Stimulated activated naive CD4-positive, alpha-beta T cell (primary cell): Measurements from ENCODE around the gene SNX8.
"Not testable (repeated sequence)": the region's sequence is repeated elsewhere in the genome, so short reads cannot be mapped to it uniquely, and the experiment has no call there.

ENCODE experiments used
- DNase-seq, 6 experiments: peaks; one replicate each; lab custom pipeline; 2025; lab: John Stamatoyannopoulos, UW

Gene SNX8

GRCh38 chr7:2326951-2327350 lies 12.7 kb upstream of the SNX8 start:
- DNase-seq = no peak

GRCh38 chr7:2325162-2325561 lies 10.9 kb upstream of the SNX8 start:
- DNase-seq = no peak

- no peak for DNase-seq
Observed at GRCh38 chr7:2321020-2321419, 6.8 kb upstream of the SNX8 start.

- no peak for DNase-seq
Observed at GRCh38 chr7:2317556-2318293, 3.5 kb upstream of the SNX8 start.

- DNase-seq = no peak
Observed at GRCh38 chr7:2316578-2316977, 2.3 kb upstream of the SNX8 start.

GRCh38 chr7:2315787-2316186 lies 1.5 kb upstream of the SNX8 start:
- no peak for DNase-seq

- not testable (repeated sequence) for DNase-seq
Observed at GRCh38 chr7:2314956-2315530, 802 bp upstream of the SNX8 start.

- peak in 1 of 6 experiments; percentile 38 for DNase-seq
Observed at GRCh38 chr7:2313450-2314208, 612 bp downstream of the SNX8 start.

GRCh38 chr7:2312267-2312929 lies 1.8 kb downstream of the SNX8 start:
- DNase-seq = no peak

- DNase-seq = no peak
Observed at GRCh38 chr7:2309889-2310331, 4.3 kb downstream of the SNX8 start.

GRCh38 chr7:2307690-2308107 lies 6.5 kb downstream of the SNX8 start:
- no peak for DNase-seq

GRCh38 chr7:2306688-2307087 lies 7.6 kb downstream of the SNX8 start:
- DNase-seq = no peak

GRCh38 chr7:2305258-2305657 lies 9.0 kb downstream of the SNX8 start:
- DNase-seq = not testable (repeated sequence)

- not testable (repeated sequence) for DNase-seq
Observed at GRCh38 chr7:2303520-2303919, 10.7 kb downstream of the SNX8 start.

GRCh38 chr7:2302743-2303397 lies 11.4 kb downstream of the SNX8 start:
- not testable (repeated sequence) for DNase-seq

GRCh38 chr7:2301511-2301863 lies 12.8 kb downstream of the SNX8 start:
- no peak for DNase-seq

GRCh38 chr7:2299870-2300512 lies 14.2 kb downstream of the SNX8 start:
- no peak for DNase-seq

- no peak for DNase-seq
Observed at GRCh38 chr7:2299131-2299829, 15.0 kb downstream of the SNX8 start.

- no peak for DNase-seq
Observed at GRCh38 chr7:2296832-2297231, 17.4 kb downstream of the SNX8 start.

GRCh38 chr7:2295936-2296620 lies 18.2 kb downstream of the SNX8 start:
- no peak for DNase-seq
